HG02623 (cell line): ENCODE data around the gene GFI1B.

Experiments
- ATAC-seq: cut with Tn5 transposase; IDR thresholded peaks from one replicate; pipeline ENCODE4 v1.9.1; 2021; ENCODE audit warnings: moderate library complexity; ENCODE audit not compliant: unreplicated experiment

Gene GFI1B

DNA sequence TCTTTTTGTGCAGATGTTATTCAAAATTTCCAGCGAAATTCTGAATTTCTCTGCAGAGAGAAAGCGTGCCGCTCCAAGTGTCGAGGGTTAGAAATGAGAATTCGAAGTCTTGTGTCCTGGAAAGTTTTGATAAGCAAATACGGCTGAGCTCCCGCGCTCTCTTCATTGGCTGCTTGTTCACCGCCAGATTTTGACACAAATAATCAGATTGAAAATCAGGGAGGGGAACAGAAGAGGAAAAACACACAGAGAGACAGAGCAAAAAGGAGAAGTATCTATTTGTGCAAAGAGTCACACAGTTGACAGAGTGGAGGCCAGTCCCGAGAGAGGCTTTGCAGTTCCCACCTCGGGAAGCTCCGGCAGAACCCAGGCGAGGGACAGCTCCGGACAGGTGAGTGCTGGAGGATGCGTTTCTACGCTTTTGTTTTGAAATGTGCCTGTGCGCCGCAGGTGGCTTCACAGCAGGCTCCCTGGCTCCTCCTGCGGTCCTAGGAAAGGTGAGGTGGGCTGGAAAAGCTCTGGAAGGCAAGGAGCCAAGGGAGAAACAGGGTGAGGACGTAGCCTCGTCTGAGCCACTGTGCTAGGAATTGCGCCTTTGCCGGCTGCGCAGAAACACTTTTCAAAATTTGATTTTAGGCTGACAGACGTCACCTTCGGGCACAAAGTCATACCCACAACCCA is at the start of gene GFI1B:
GFI1B (plus strand) TSS at position 244 of the 681 bp plus-strand sequence. CDS start 7,985 bp downstream, outside the sequence.
- ATAC-seq = no peak

- no peak for ATAC-seq
Observed at GRCh38 chr9:132931178-132931735, 47.2 kb upstream of the GFI1B start.

DNA sequence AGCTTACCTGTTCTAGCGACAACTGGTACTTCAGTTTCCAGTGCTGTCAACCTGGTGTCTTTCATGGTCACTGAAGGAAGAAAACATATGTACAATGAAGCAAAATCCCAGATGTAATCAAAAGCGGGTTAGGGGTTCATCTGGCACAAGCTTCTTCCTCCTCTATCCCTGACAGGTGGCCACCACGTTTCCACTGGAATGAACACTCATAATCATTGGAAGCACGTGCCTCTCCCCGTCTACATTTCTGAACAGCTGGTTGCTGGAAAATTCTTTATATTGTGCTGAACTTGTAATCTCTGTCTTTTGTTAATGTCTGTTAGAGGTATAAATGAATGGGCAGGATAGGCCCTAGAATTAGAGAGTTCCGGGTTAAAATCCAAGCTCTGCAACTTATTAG is 43.5 kb upstream of the GFI1B start:
- no peak for ATAC-seq

- no peak for ATAC-seq
Observed at GRCh38 chr9:132937463-132937901, 41.0 kb upstream of the GFI1B start.

DNA sequence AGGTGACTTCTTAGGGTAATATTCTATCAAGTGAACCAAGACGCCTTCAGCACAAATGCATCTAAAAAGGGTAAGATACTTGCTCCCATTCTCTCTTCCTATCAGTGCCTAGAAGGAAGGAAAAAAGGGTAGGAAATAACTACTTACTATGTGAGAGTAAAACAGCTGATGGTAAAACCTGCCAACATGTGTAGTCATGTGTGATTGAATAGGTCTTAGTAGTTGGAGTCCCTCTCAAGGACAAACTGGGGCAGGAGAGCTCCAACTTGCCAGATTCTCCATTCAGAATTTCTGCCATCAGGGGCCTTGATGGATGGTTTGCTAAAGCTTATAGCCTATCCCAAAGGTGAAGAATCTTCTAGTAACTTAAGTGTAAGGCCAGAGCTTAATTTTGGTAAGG is 39.3 kb upstream of the GFI1B start:
- ATAC-seq = no peak

GRCh38 chr9:132942541-132943182 is 35.8 kb upstream of the GFI1B start:
- no peak for ATAC-seq

DNA sequence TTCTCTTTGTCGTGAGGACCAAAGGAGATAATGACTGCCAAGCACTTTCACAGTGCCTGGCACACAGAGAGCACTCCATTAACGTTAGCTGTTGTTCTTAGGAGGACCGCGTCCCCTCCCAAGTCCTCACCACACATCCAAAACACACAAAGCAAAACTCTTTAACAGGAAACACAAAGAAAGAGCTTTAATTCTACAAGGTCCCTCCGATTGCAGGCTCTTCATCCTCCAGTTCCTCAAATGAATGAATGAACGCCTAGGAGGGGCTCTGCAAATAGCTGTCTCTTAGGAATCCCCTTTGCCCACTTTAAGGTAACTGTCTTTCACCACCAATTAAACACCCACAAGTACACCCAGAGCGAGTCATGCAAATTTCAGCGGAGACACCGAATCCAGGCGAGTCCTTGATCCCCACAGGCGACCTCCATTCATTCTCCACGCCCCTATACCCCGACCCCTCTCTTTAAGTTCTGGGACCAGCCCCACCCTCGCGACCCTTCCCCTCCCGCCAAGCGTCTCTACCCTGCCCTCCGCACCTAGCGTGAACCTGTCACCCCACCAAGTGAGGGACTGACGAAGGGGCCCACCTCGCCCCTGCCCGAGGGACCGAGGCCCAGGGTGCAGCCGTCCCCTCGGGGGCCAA is 34.7 kb upstream of the GFI1B start:
- ATAC-seq = no peak

GRCh38 chr9:132944294-132945185 is 34.0 kb upstream of the GFI1B start, which contains the start of gene TSC1:
TSS of gene TSC1 (minus strand) at chr9:132944616. CDS start at chr9:132928872, 15,744 bp downstream.
- peak; percentile 61 for ATAC-seq

DNA sequence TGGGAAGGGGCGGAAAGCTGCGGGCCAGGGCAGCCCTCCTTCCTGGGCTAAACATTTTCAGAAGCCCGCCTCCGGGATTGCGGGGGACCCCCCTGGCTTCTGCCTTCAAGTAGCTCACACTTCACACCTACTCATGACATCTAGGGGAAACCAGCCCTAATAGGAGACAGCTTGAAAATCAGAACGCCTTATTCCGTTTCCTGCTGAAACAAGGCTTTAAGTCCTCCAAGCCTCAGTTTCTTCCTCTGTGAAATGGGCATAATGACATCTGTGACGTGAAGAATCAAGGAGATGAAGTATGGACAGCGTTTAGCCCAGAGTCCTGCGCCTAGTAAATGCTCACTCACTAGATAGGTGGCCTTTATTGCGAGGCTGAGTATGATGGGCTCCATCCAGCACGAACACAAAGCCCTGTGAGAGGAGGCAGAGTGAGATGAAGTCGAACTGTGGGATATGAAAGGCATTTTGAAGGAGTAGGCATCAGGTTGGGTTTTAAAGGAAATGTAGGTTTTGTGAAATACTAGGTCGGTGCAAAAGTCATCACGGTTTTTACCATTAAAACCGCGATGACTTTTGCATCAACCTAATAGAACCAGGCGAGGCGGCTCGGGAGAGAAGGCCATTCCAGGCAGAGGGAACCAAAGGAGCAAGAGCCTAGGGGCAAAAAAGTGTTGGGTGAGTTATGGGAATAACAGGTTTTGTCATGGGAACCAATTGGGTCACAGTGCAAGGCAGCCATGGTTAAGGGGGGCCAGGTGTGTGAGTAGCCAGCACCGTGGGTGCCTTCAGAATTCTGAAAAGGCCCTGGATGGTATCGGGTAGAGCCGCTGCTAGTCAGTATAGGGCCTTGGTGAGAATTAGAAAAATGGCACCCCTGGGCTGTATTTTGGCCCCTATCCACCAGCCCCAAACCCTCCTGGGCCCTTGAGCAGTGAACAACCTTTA is 33.0 kb upstream of the GFI1B start:
- ATAC-seq = no peak

- no peak for ATAC-seq
Observed at GRCh38 chr9:132946211-132946610, 32.3 kb upstream of the GFI1B start.

GRCh38 chr9:132946631-132947295 is 31.7 kb upstream of the GFI1B start:
- ATAC-seq = no peak

DNA sequence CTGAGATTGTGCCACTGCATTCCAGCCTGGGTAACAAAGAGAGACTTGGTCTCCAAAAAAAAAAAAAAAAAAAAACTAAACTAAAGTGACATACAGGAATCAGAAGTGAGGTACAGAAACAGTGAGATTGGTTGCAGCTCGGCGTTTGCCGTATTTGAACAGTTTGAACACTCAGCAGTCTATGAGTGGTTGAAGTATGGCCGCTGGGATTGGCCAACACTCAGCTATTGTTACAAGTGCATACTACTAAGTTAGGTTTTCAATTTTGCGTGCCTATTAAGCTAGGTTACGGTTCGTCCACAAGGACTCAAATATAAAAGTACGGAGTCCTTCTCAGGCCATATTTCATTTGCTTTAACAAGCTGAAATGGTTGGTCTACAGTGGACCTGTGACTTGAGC is 30.7 kb upstream of the GFI1B start:
- ATAC-seq = no peak

- ATAC-seq = no peak
Observed at GRCh38 chr9:132948482-132949050, 29.9 kb upstream of the GFI1B start.

DNA sequence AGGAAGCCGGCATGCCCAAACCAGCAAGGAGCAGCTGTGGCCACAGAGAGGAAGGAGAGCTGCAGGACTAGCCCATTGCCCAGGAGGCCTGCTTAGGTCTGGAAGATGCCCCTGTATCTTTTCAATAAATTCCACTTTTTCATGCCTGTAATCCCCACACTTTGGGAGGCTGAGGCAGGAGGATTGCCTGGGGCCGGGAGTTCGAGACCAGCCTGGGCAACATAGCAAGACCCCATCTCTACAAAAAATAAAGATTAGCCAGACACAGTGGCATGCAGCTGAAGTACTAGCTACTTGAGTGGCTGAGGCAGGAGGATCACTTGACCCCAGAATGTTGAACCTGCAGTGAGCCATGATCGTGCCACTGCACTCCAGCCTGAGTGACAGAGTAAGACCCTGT is 28.8 kb upstream of the GFI1B start:
- no peak for ATAC-seq

DNA sequence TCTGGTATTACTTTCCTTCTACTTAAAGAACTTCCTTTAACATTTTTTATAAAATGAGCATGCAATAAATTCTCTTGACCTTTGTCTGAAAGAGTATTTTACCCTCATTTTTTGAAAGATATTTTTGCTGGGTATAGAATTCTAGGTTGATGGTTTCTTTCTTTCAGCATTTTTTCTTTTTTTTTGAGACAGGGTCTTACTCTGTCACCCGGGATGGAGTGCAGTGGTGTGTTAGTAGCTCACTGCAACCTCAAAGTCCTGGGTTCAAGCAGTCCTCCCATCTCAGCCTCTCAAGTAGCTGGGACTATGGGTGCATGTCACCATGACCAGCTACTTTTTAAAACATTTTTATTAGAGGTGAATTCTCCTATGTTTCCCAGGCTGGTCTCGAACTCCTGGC is 23.4 kb upstream of the GFI1B start:
- ATAC-seq = no peak

DNA sequence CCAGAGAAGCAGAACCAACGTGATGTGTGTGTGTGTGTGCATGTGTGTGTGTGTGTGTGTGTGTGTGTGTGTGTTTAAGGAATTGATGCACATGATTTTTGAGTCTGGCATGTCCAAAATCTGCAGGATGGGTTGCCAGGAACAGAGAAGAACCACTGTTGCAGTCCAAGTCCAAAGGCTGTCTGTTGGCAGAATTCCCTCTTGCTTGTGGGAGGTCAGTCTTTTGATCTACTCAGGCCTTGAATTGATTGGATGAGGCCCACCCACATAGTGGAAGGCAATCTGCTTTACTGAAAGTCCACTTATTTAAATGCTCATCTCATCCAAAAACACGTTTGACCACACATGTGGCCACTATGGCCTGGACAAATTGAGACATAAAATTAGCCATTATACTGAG is 22.7 kb upstream of the GFI1B start:
- ATAC-seq = no peak

DNA sequence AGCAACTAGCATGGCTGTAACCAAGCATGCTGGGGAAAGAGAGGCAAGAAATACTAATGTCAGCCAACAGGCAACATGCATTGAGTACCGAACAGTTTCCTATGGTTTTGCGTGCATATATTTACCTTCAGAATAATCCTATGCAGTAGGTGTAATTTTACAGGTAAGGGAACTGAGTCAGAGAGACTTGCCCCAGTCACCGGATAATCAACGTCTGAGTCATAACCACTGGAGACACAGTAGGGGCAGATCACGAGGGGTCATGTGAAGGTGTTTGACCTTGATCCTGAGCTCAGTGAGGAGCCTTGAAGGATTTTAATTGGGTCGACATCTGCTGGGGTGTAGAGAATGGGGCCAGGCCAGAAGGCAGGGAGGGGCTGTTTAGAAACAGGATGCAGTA is 20.7 kb upstream of the GFI1B start:
- no peak for ATAC-seq

GRCh38 chr9:132961002-132961401 is 17.5 kb upstream of the GFI1B start:
- ATAC-seq = no peak

GRCh38 chr9:132965478-132965877 is 13.0 kb upstream of the GFI1B start:
- ATAC-seq = no peak
